Measurements from ENCODE around the gene COPG2.
A peak's percentile ranks its signal among the peaks of the same experiment; 100 is the strongest.

COPG2 gene, protein sequence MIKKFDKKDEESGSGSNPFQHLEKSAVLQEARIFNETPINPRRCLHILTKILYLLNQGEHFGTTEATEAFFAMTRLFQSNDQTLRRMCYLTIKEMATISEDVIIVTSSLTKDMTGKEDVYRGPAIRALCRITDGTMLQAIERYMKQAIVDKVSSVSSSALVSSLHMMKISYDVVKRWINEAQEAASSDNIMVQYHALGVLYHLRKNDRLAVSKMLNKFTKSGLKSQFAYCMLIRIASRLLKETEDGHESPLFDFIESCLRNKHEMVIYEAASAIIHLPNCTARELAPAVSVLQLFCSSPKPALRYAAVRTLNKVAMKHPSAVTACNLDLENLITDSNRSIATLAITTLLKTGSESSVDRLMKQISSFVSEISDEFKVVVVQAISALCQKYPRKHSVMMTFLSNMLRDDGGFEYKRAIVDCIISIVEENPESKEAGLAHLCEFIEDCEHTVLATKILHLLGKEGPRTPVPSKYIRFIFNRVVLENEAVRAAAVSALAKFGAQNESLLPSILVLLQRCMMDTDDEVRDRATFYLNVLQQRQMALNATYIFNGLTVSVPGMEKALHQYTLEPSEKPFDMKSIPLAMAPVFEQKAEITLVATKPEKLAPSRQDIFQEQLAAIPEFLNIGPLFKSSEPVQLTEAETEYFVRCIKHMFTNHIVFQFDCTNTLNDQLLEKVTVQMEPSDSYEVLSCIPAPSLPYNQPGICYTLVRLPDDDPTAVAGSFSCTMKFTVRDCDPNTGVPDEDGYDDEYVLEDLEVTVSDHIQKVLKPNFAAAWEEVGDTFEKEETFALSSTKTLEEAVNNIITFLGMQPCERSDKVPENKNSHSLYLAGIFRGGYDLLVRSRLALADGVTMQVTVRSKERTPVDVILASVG

GRCh38 chr7:130668258-130669084 lies at the start of gene COPG2:
COPG2 (minus strand) TSS chr7:130668748; CDS start chr7:130668668, 80 bp downstream.
- peak within 1 kb of the TSS; percentile 90 for H3K27ac ChIP-seq

DNA sequence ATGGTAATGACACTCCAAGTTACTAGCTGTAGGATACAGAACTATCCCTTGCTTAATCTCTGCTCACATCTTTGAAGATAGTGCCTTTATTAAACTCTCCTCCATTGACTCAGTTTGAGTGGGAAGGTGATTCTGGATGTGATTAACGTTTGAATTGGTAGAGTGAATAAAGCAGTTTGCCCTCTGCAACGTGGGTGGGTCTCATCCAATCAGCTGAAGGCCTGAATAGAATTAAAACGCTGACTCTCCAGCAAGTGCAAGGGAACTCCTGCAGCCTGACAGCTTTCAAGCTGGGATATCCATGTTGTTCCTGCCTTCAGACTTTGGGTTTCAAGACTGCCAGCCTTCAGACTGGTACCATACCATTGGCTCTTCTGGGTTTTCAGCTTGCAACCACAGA lies 43.9 kb upstream of the COPG2 start:
- TF ChIP-seq, protein P1, sequence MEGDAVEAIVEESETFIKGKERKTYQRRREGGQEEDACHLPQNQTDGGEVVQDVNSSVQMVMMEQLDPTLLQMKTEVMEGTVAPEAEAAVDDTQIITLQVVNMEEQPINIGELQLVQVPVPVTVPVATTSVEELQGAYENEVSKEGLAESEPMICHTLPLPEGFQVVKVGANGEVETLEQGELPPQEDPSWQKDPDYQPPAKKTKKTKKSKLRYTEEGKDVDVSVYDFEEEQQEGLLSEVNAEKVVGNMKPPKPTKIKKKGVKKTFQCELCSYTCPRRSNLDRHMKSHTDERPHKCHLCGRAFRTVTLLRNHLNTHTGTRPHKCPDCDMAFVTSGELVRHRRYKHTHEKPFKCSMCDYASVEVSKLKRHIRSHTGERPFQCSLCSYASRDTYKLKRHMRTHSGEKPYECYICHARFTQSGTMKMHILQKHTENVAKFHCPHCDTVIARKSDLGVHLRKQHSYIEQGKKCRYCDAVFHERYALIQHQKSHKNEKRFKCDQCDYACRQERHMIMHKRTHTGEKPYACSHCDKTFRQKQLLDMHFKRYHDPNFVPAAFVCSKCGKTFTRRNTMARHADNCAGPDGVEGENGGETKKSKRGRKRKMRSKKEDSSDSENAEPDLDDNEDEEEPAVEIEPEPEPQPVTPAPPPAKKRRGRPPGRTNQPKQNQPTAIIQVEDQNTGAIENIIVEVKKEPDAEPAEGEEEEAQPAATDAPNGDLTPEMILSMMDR (IDR thresholded peaks at IDR 0.05; ENCODE audit: low read depth, low read length) = no peak
- DNase-seq = no peak
- Histone ChIP-seq H3K9me3 (ENCODE audit: severe bottlenecking) (no peaks in the 10 kb centered on the region), H3K27me3 (ENCODE audit: insufficient read depth, low read depth, severe bottlenecking) (no peaks in the 10 kb centered on the region), H3K27ac (no peak overlapping the region), H3K36me3 (no peaks in the 10 kb centered on the region), H3K4me3 (ENCODE audit: low read depth, low read length) (no peak overlapping the region)

More at GRCh38 chr7:130668258-130669084, at the start of gene COPG2:
- Histone ChIP-seq H3K9me3 (ENCODE audit: severe bottlenecking) (no peaks in the 10 kb centered on the region), H3K27me3 (ENCODE audit: insufficient read depth, low read depth, severe bottlenecking) (no peaks in the 10 kb centered on the region), H3K4me3 (ENCODE audit: low read depth, low read length) (peak within 1 kb of the TSS; percentile 87), H3K36me3 (peaks cover 10% of the 10 kb centered on the region)
- TF ChIP-seq, protein P1 (IDR thresholded peaks at IDR 0.05; ENCODE audit: low read depth, low read length) = no peak
- DNase-seq = peak; percentile 84

DNA sequence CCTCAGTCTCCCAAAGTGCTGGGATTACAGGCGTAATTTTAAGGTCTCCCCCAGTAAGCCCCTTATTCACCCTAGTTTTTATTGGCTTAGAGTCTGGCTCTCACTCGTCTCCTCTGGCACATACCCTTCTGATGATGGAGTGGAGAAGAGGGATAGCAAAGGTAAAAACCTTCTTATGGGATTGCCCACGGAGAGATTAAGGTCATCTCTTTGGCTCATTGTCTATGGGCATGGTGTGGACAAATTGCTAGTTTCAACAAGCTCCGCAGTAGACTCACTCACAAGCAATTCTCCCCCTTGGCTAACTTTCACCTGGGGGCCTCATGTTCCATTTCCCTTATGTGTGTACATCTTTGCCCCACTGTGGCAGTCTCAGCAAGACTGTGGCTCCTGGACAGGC lies 40.2 kb upstream of the COPG2 start:
- no peak for DNase-seq
- TF ChIP-seq, protein P1 (IDR thresholded peaks at IDR 0.05; ENCODE audit: low read depth, low read length) = no peak
- Histone ChIP-seq H3K27ac (no peak overlapping the region), H3K9me3 (ENCODE audit: severe bottlenecking) (no peaks in the 10 kb centered on the region), H3K4me3 (ENCODE audit: low read depth, low read length) (no peak overlapping the region), H3K36me3 (no peaks in the 10 kb centered on the region), H3K27me3 (ENCODE audit: insufficient read depth, low read depth, severe bottlenecking) (no peaks in the 10 kb centered on the region)

DNA sequence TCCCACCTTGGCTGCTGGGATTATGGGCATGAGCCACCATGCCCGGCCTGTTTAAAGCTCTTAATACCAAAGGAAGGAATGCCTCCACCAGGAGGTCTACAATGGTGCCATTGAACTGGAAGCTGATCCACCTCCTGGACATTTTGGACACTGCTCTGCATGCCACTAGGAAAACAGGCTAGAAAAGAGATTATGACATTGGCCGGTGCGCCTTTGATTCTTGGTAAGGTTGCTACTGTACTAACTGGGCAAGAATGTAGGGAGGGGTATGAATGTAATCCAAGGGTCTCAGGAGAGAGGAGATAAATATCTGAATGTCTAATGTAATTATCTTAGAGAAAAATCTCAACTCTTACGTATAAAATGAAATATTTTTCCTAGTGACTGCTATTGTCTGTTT lies 39.5 kb upstream of the COPG2 start:
- Histone ChIP-seq H3K27me3 (ENCODE audit: insufficient read depth, low read depth, severe bottlenecking) (no peaks in the 10 kb centered on the region), H3K36me3 (no peaks in the 10 kb centered on the region), H3K27ac (no peak overlapping the region), H3K9me3 (ENCODE audit: severe bottlenecking) (no peaks in the 10 kb centered on the region), H3K4me3 (ENCODE audit: low read depth, low read length) (no peak overlapping the region)
- TF ChIP-seq, protein P1 (IDR thresholded peaks at IDR 0.05; ENCODE audit: low read depth, low read length) = no peak
- no peak for DNase-seq

DNA sequence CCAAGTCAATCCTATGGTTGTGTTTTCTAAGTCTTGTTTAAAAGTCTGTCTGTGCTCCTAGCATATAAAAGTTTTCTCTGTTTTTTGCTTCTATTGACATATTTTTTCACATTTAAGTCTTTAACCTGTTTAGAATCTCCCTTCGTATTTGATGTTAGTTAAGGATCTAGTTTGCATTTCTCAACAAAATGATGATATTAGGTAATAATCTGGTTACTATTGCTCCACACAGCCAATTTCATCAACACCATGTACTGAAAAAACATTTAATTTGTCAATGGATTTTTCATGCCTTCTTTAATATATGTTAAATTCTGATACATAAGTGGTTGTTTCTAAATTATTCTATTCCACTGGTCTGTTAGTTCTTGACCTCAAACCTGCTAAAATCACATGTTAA lies 35.3 kb upstream of the COPG2 start:
- no peak overlapping the region for H3K4me3 ChIP-seq (ENCODE audit: low read depth, low read length)
- DNase-seq = no peak
- H3K9me3 ChIP-seq (ENCODE audit: severe bottlenecking) = no peaks in the 10 kb centered on the region
- no peaks in the 10 kb centered on the region for H3K36me3 ChIP-seq
- TF ChIP-seq, protein P1 (IDR thresholded peaks at IDR 0.05; ENCODE audit: low read depth, low read length) = no peak
- H3K27ac ChIP-seq = no peak overlapping the region
- no peaks in the 10 kb centered on the region for H3K27me3 ChIP-seq (ENCODE audit: insufficient read depth, low read depth, severe bottlenecking)
